Mononuclear cell (primary cell): ENCODE results near the gene RNASE4. TPM values are rescaled to one million over a fixed set of nuclear protein-coding genes. Genes with fewer than 3 reads are reported as not detected.
A peak's percentile ranks its signal among the peaks of the same experiment; 100 is the strongest.
"Not testable (repeated sequence)": the region's sequence is repeated elsewhere in the genome, so short reads cannot be mapped to it uniquely, and the experiment has no call there.

Experiments
- H3K27me3 ChIP-seq: 2 replicates; pipeline ENCODE4 v1.6.0; 2011; ENCODE audit warnings: low read length, control low read depth; ENCODE audit not compliant: insufficient read depth
- H3K4me1 ChIP-seq: 2 replicates; pipeline ENCODE4 v1.5.1; 2011; ENCODE audit warnings: mild to moderate bottlenecking, low read length, control low read depth; ENCODE audit not compliant: insufficient read depth
- H3K4me3 ChIP-seq: 2 replicates; pipeline ENCODE4 v1.5.1; 2011; ENCODE audit warnings: mild to moderate bottlenecking, low read length, moderate library complexity
- H3K9me3 ChIP-seq: 2 replicates; pipeline ENCODE4 v1.5.1; 2011; ENCODE audit warnings: low read depth, mild to moderate bottlenecking, control low read depth, low read length
- total RNA-seq: library from RNA; depleted of rRNA; stranded (reverse); fragments of >200 nt; gene quantifications from one replicate; pipeline ENCODE4 v1.2.3, GENCODE V29; 2012

Gene RNASE4
- total RNA-seq, 1 donor: 5.7 TPM

GRCh38 chr14:20662968-20663732 is 21.2 kb upstream of the RNASE4 start:
- no peaks in the 10 kb centered on the region for H3K9me3 ChIP-seq

DNA sequence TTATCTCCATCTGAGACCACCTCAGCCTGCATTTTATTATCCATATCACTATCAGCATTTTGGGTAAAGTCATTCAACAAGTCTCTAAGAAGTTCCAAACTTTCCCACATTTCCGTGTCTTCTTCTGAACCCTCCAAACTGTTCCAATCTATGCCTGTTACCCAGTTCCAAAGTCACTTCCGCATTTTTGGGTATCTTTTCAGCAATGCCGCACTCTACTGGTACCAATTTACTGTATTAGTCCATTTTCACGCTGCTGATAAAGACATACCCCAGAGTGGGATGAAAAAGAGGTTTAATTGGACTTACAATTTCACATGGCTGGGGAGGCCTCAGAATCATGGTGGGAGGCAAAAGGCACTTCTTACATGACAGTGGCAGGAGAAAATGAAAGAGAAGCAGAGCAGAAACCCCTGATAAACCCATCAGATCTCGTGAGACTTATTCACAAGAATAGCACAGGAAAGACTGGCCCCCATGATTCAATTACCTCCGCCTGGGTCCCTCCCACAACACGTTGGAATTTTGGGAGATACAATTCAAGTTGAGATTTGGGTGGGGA is 17.9 kb upstream of the RNASE4 start:
- not testable (repeated sequence) for H3K9me3 ChIP-seq, H3K4me3 ChIP-seq, H3K27me3 ChIP-seq
- H3K4me1 ChIP-seq: peaks cover 40% of the 10 kb centered on the region

More at GRCh38 chr14:20662968-20663732, 21.2 kb upstream of the RNASE4 start:
- Histone ChIP-seq H3K4me1 (peaks cover 30% of the 10 kb centered on the region), H3K4me3 (peak overlapping the region; percentile 17), H3K27me3 (peaks cover 6% of the 10 kb centered on the region)

GRCh38 chr14:20667957-20668356 is 16.4 kb upstream of the RNASE4 start:
- no peak overlapping the region for H3K4me3 ChIP-seq
- H3K4me1 ChIP-seq: peaks cover 35% of the 10 kb centered on the region
- H3K27me3 ChIP-seq: no peaks in the 10 kb centered on the region
- no peaks in the 10 kb centered on the region for H3K9me3 ChIP-seq

DNA sequence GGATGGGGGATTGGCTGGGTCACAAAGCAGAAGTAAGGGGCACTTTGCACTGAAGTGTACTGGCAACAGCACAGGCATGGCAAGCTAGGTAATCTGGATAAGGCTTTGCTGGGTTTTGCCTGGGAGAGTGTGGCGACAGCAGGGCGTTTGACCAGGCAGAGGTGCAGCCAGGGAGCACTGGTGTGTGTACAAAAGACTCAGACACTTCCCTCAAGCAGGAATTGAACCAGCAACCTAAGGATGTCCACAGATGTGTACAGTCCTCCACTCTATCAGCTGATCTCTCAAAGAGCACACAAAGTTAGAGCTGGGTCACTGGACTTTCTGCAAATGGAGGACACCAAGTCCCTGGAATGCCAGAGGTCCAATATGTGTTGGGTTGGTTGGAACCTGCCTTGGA is 15.4 kb upstream of the RNASE4 start:
- Histone ChIP-seq H3K4me1 (peaks cover 25% of the 10 kb centered on the region), H3K9me3 (no peaks in the 10 kb centered on the region), H3K27me3 (no peaks in the 10 kb centered on the region), H3K4me3 (no peak overlapping the region)

DNA sequence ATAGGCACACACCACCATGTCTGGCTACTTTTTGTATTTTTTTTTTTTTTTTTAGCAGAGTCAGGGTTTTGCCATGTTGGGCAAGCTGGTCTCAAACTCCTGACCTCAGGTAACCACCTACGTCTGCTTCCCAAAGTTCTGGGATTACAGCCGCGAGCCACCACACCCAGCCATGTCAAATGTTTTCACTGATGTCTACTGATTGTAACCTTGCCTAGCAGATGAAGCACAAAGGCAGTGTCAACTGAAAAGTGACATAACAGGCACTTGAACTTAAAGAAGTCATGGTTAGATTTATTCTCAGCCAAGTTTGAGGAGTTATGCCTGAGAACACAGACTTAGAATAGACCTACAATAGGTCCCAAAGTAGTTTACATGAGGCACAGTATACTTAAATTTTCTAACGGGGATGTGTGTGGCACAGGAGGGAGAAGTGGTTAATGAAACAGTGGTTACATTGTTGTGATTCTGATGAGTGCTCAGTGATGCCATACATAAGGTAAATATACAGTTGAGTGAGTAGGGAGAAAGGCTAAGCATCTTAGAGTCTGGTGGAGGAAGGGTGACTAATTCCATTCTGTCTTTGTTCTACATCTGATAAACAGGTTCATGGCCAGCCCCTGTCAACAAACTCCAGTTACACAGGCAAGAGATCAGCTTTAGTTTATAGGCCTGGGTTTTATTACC is 12.6 kb upstream of the RNASE4 start:
- Histone ChIP-seq H3K9me3 (no peaks in the 10 kb centered on the region), H3K4me3 (no peak overlapping the region), H3K4me1 (peaks cover 21% of the 10 kb centered on the region), H3K27me3 (no peaks in the 10 kb centered on the region)

DNA sequence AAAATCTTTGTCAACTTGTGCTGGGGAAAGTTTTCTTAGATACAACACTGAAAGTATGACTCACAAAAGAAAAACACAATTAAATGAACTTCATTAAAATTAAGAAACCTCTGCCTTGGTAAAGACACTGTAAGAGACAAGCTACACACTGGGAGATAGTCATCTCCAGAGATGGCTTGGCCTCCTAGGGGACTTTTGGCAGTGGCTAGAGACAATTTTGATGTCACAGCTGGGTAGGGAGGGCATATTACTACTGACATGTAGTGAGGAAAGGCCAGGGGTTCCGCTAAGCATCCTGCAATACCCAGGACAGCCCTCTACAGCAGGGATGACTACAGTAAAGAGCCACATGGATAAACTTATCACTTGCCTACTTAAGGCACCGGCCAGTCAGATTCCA is 8.7 kb upstream of the RNASE4 start:
- Histone ChIP-seq H3K4me3 (no peak overlapping the region), H3K4me1 (peaks cover 13% of the 10 kb centered on the region), H3K9me3 (no peaks in the 10 kb centered on the region)

DNA sequence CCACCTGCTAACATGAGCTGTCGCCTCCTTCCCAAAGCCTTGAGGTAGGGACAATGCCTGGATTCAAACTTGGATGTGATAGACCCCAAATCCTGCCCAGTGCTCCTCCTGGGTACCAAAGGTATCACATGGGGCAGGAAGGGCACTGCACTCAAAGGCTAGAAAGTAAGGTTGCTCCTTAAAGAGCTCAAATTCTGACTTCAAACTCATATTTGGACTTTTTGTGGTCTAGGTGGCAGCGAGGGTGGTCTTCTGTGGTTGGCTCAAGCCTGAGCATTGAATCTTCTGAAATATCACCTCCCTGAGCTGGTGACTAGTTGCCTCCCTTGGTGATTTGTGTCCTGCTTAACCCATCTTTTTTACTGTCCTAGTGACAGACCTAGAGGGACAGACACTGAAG is 8.3 kb upstream of the RNASE4 start:
- H3K27me3 ChIP-seq: no peaks in the 10 kb centered on the region
- peaks cover 17% of the 10 kb centered on the region for H3K4me1 ChIP-seq
- H3K9me3 ChIP-seq: no peaks in the 10 kb centered on the region
- H3K4me3 ChIP-seq: no peak overlapping the region

More for the DNA sequence above, 8.7 kb upstream of the RNASE4 start:
- H3K27me3 ChIP-seq: no peaks in the 10 kb centered on the region

DNA sequence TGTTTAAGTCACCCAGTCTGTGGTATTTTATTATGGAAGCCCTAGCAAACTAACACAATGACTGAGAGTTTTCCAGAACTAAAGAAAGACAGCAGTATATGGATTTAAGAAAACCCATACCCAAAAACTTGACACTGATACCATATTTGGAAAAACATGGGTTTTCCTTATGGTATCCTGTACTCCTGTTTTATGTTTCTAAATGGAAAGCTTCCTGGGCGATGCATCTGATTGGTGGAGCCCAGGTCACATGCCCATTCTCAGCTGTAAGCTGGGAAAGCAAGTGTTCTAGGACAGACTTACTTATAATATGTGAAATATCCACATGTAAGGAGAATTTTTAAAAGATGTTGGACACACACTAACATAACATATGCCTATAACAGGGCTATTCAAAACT is 4.5 kb upstream of the RNASE4 start:
- no peak overlapping the region for H3K4me3 ChIP-seq
- H3K4me1 ChIP-seq: peaks cover 42% of the 10 kb centered on the region
- no peaks in the 10 kb centered on the region for H3K9me3 ChIP-seq
- no peaks in the 10 kb centered on the region for H3K27me3 ChIP-seq

DNA sequence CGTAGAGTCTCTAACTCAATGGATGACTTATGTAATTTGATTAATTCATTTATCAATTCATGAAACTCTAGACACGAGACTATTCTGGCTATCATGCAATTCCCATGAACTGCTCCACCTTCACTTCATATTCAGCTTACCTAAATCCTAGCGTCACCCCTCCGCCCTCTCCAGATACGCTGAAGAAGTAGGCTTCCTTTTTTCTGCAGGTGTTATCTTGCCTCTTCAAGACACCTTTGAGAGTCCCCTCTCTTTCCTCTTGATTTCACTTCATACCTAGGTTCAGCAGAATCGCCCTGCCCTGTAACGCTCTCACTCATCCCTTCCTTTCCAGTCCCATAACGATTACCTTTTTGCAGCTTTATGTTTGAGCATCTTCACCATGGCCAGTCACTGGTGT is 4.0 kb upstream of the RNASE4 start:
- Histone ChIP-seq H3K9me3 (no peaks in the 10 kb centered on the region), H3K4me1 (peaks cover 47% of the 10 kb centered on the region), H3K27me3 (no peaks in the 10 kb centered on the region), H3K4me3 (no peak overlapping the region)

DNA sequence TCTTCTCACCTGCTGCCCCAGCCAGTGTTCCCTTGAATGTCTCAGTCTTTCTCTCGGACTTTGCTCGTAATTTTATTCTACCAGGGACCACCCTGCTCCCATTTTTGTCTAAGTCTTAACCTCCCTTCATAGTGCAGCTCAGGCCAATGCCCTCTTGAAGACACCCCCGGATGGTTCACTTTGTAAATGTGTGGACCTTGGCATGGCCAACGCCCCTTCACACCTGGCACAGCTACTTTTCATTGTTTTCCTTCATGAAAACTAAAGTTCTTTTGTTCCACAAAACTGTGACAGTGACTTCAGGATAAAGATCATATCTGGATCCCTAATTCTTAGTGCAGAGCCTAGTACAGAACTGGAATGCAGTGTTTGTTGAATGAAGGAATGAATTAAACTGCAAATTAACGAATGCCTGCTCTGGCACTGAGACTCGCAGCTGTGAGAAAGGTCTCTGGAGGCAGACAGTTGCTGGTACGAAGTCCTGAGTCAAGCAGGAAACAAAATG is 3.5 kb upstream of the RNASE4 start:
- Histone ChIP-seq H3K4me3 (peak overlapping the region; percentile 93), H3K27me3 (no peaks in the 10 kb centered on the region), H3K4me1 (peaks cover 52% of the 10 kb centered on the region), H3K9me3 (no peaks in the 10 kb centered on the region)

GRCh38 chr14:20681348-20682126 is 2.8 kb upstream of the RNASE4 start:
- no peaks in the 10 kb centered on the region for H3K27me3 ChIP-seq
- no peaks in the 10 kb centered on the region for H3K9me3 ChIP-seq
- peaks cover 59% of the 10 kb centered on the region for H3K4me1 ChIP-seq
- peak overlapping the region; percentile 93 for H3K4me3 ChIP-seq

- Histone ChIP-seq H3K27me3 (no peaks in the 10 kb centered on the region), H3K4me1 (peaks cover 61% of the 10 kb centered on the region), H3K9me3 (no peaks in the 10 kb centered on the region), H3K4me3 (peak overlapping the region; percentile 93)
Observed at GRCh38 chr14:20682127-20682434, 2.3 kb upstream of the RNASE4 start.

DNA sequence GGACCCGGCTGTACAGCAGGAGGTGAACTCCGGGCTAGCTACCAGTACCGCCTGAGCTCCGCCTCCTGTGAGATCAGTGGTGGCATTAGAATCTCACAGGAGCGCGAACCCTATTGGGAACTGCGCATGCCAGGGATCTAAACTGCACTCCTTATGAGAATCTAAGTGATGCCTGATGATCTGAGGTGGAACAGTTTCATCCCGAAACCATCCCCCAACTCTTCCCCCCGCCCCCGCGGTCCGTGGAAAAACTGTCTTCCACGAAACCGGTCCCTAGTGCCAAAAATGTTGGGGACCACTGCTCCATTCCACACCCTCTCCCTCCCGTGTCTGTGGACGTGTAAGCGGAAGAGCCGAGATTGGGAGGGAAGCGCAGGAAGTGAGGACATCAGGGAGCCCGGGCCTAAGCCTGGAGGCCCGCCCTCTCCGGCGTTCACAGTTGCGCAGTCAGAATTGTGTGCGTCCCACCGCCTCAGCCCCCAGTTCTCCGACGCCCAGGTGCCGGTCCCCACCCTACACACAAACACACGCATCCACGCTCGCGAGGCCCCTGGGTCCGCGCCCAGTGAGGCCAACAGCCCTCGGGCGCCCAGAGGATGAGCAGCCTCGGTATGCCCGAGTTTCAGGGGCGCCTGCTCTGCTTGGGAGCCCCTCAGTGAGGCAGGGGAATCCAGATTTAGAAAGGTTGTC is 1.8 kb upstream of the RNASE4 start:
- Histone ChIP-seq H3K4me1 (peaks cover 61% of the 10 kb centered on the region), H3K9me3 (no peaks in the 10 kb centered on the region), H3K27me3 (no peaks in the 10 kb centered on the region), H3K4me3 (peak overlapping the region; percentile 93)

DNA sequence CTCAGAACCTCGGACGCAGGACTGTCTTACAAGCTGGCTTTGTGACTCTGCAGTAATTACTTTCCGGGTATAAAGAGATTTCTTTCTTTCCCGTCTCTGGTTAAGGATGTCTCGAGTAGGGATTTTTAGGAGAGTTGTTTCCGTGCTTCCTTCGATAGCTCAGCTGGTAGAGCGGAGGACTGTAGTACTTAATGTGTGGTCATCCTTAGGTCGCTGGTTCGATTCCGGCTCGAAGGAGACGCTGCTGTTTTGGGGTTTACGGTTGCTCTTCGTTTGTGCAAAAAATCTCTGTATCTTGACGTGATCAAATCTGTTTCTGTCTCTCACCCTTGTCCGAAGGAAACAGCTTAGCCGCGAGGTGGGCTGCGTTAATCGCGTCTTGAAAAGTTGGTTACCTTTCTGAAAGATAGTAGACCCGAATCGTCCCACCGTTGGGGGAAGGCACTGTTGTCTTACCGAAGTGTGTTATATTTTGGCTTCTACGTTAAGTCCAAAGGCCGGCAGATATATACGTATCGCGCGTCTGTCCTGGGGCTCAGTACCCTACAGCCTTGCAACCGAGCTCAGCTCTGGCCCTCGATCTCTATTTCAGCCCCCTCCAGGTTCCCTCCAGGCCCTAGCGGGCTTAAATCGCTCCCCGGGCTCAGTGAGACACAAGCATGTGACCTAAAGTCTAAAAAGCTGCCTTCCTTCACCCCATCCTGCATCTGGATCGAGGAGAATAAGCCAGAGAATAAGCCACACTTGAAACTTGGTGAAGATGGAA is 1.1 kb upstream of the RNASE4 start:
- no peaks in the 10 kb centered on the region for H3K9me3 ChIP-seq
- H3K27me3 ChIP-seq: no peaks in the 10 kb centered on the region
- peaks cover 61% of the 10 kb centered on the region for H3K4me1 ChIP-seq
- H3K4me3 ChIP-seq: peak overlapping the region; percentile 93
